T-cell (primary cell): Measurements from ENCODE around the gene ZNG1F. TPM values are rescaled to one million over a fixed set of nuclear protein-coding genes. Genes with fewer than 3 reads are reported as not detected.
"Not testable (repeated sequence)": the region's sequence is repeated elsewhere in the genome, so short reads cannot be mapped to it uniquely, and the experiment has no call there.

Experiments
- ATAC-seq, 4 experiments: fragments of 200-7000 bp in 3 of 4; fragments of 150-1000 bp in 1 of 4; cut with Tn5 transposase; replicated peaks in 1 of 4; 1 replicate in 3 of 4; 2 replicates in 1 of 4; pipeline ENCODE4 v1.10.0; 2021; ENCODE audit warnings: moderate library complexity in 3 of 4, mild to moderate bottlenecking in 2 of 4, moderate number of reproducible peaks in 1 of 4
- CTCF ChIA-PET, 2 donors: fragments of 300-600 bp; sonication (Branson Sonifier 250); formaldehyde crosslinking; loops; one replicate each; lab custom pipeline; 2022; ENCODE audit warnings: antibody characterized with exemption in 2 of 2; lab: Charles Lee
- POLR2A ChIA-PET, 2 donors: fragments of 300-600 bp; sonication (Branson Sonifier 250); formaldehyde crosslinking; loops; one replicate each; lab custom pipeline; 2022; ENCODE audit warnings: antibody characterized with exemption in 2 of 2; lab: Charles Lee
- DNase-seq, 35 experiments: peaks; one replicate each; pipeline versions ENCODE4 v3.0.0 to v3.0.0-alpha.2; 2013 to 2023
- H3K27ac ChIP-seq: one replicate; pipeline ENCODE4 v1.5.1; 2013; ENCODE audit warnings: low read length
- H3K27me3 ChIP-seq, 2 experiments: replicated peaks in 1 of 2; 1 replicate in 1 of 2; 2 replicates in 1 of 2; pipeline versions ENCODE4 v1.6.1 to v1.7.0; 2013; ENCODE audit warnings: low read length in 1 of 2, mixed read lengths in 1 of 2; ENCODE audit not compliant: control insufficient read depth in 2 of 2, insufficient read depth in 2 of 2; ENCODE audit errors: extremely low read depth in 1 of 2
- H3K36me3 ChIP-seq, 2 donors: 1 replicate in 1 of 2; 2 replicates in 1 of 2; pipeline versions ENCODE4 v1.6.1 to v1.7.0; 2013; ENCODE audit warnings: low read length in 1 of 2; ENCODE audit not compliant: control insufficient read depth in 2 of 2, insufficient read depth in 1 of 2; ENCODE audit errors: extremely low read depth in 1 of 2
- H3K4me1 ChIP-seq, 2 experiments: 1 replicate in 1 of 2; 2 replicates in 1 of 2; pipeline versions ENCODE4 v1.6.1 to v1.7.0; 2013; ENCODE audit warnings: low read length in 2 of 2, mixed read lengths in 1 of 2; ENCODE audit not compliant: insufficient read depth in 2 of 2, control insufficient read depth in 1 of 2; ENCODE audit errors: extremely low read depth in 1 of 2
- H3K4me3 ChIP-seq, 2 donors: 1 replicate in 1 of 2; 2 replicates in 1 of 2; pipeline versions ENCODE4 v1.5.1 to v1.7.0; 2013; ENCODE audit warnings: mild to moderate bottlenecking in 2 of 2, low read length in 1 of 2, moderate library complexity in 1 of 2; ENCODE audit not compliant: control insufficient read depth in 1 of 2; ENCODE audit errors: extremely low read depth in 1 of 2
- H3K9me3 ChIP-seq: 2 replicates; pipeline ENCODE4 v1.7.0; 2013
- H3K27ac Mint-ChIP-seq, 2 donors: one replicate each; pipeline ENCODE4 v1.8.0; 2020 to 2021; ENCODE audit warnings: mild to moderate bottlenecking in 2 of 2, mixed read lengths in 2 of 2
- H3K27me3 Mint-ChIP-seq, 2 donors: one replicate each; pipeline ENCODE4 v1.8.0; 2021 to 2022; ENCODE audit warnings: mixed read lengths in 2 of 2
- H3K36me3 Mint-ChIP-seq: one replicate; pipeline ENCODE4 v1.8.0; 2021; ENCODE audit warnings: mixed read lengths
- H3K4me1 Mint-ChIP-seq, 3 donors: one replicate each; pipeline ENCODE4 v1.8.0; 2020 to 2022; ENCODE audit warnings: mixed read lengths in 3 of 3, mild to moderate bottlenecking in 1 of 3
- H3K4me3 Mint-ChIP-seq, 3 donors: one replicate each; pipeline ENCODE4 v1.8.0; 2020 to 2022; ENCODE audit warnings: mild to moderate bottlenecking in 3 of 3, mixed read lengths in 3 of 3, moderate library complexity in 3 of 3
- H3K9me3 Mint-ChIP-seq, 3 donors: one replicate each; pipeline ENCODE4 v1.8.0; 2020 to 2022; ENCODE audit warnings: mixed read lengths in 3 of 3
- WGBS: methylation state at CpG from one replicate; pipeline ENCODE4 v1.1.5; 2013; ENCODE audit warnings: missing lambda C conversion rate; ENCODE audit not compliant: insufficient coverage; 5-methylcytosine and 5-hydroxymethylcytosine counted together
- total RNA-seq, 35 experiments: library from RNA in 6 of 35; stranded (reverse) in 6 of 35; fragments of 120-200 nt in 1 of 35; gene quantifications; one replicate each; pipeline versions ENCODE4 v1.2.1 to v1.2.4 and lab custom pipeline; 2013 to 2026

Gene ZNG1F
- total RNA-seq, 5 donors from 2014 or later (not counting 1 experiment from before 2014, with no cell fraction given), result 10.4 to 12.5 (median 11.0) TPM

DNA sequence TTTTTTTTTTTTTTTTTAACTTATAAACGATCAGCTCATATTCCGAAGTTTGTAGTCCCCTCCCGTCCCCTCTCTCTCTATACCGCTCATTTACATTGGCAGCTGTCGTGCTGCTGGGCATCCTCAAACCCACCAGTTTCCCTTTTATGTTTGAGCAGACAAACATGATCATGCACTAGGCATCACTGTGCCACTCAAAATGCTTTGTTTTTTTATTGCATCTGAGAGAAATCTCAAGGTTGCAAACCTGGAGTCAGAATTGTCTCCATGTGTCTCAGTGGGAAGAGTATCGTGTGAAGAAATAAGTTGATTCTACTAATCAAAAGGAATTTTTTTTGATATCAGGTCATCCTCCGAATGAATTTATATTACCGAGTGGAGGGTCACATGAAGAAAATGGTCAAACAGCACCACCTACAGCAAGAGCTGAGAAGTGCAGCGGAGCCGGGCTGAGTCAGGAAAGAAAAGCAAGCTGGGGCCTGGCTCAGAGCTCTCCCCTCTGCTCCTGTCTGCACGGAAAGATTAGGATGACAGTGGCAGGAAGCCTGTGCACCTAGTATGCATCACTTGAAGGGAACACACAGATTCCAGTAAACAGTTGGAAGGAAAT lies 100.6 kb downstream of the ZNG1F start:
- H3K27me3 ChIP-seq, H3K4me1 ChIP-seq, H3K9me3 ChIP-seq, H3K4me3 Mint-ChIP-seq, POLR2A ChIA-PET, H3K4me1 Mint-ChIP-seq, H3K9me3 Mint-ChIP-seq, H3K36me3 ChIP-seq, H3K27ac ChIP-seq, H3K4me3 ChIP-seq, H3K27ac Mint-ChIP-seq, H3K36me3 Mint-ChIP-seq: not testable (repeated sequence)
- CTCF ChIA-PET, result interaction anchor here in 1 of 2 donors (0.6 kb wide), 1 partner anchor 98 kb away, joined by 6 read pairs; no protein-coding TSS in a partner anchor
- ATAC-seq, result peak; percentile 65 to 83 (median 76)
- DNase-seq, result peak in 1 of 35 experiments; percentile 18
- 24% methylated on average over 4 of the region's 11 CpGs for WGBS
- peaks cover 16% of the 10 kb centered on the region in 2 donors for H3K27me3 Mint-ChIP-seq

DNA sequence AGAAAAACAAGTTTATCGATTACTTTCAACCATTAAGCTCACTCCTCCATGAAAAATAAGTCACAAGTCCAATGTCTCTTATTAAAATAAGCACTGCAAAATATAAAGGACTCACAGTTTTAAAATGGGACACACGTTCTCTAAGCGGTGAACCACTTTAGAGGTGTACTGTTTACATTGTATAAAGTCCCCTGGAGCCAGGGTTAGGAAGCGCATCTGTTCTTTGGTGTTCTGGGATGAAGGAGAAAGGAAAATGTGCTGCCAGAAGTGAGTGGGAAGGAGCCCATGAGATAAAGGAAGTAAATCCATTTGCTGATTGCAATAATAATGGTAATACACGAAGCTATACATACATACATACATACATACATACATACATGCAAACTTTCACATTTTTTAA lies 101.2 kb downstream of the ZNG1F start:
- H3K9me3 ChIP-seq, H3K4me3 ChIP-seq, ATAC-seq, H3K27ac ChIP-seq, H3K27me3 ChIP-seq, H3K9me3 Mint-ChIP-seq, H3K36me3 Mint-ChIP-seq, H3K4me1 Mint-ChIP-seq, DNase-seq, H3K36me3 ChIP-seq, H3K4me1 ChIP-seq, H3K4me3 Mint-ChIP-seq, POLR2A ChIA-PET, H3K27ac Mint-ChIP-seq: not testable (repeated sequence)
- CTCF ChIA-PET, result interaction anchor here in 1 of 2 donors (0.6 kb wide), 1 partner anchor 97 kb away, joined by 6 read pairs; no protein-coding TSS in a partner anchor
- peaks cover 14 to 16% of the 10 kb centered on the region in 2 donors for H3K27me3 Mint-ChIP-seq
- no CpG with 5 or more reads among the region's 5 CpGs for WGBS

DNA sequence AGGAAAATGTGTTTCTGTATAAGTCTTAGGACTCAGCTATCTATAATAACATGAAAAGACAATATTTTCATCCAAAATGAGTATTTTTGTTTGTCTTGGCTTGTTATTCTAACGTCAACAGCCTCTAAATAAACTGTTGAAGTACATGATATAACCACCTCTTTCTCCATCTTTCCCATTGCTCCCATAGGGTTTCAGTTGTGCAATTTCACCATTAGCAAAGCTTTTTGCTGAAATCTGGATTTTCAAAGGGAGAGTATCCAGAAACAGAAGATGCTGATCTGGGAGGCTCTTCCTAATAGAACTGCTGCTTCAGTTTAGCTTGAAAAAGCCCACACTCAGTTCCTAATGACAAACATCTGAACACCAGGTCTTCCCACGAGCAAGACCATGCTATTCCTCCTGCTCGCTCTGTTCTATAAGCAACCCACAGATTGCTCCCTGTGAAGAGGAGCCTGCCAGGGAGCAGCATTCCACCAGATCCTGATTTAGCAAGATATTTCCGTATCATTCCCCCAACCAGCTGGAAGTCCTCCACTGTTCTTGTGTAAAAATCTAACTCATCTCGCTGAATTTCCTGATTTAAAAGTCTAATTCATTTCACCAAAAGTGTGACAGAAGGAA lies 101.8 kb downstream of the ZNG1F start:
- H3K36me3 ChIP-seq, H3K27ac ChIP-seq, H3K36me3 Mint-ChIP-seq, CTCF ChIA-PET, H3K27me3 ChIP-seq, H3K4me1 ChIP-seq, H3K9me3 ChIP-seq, H3K9me3 Mint-ChIP-seq, H3K4me1 Mint-ChIP-seq, POLR2A ChIA-PET, DNase-seq, ATAC-seq, H3K4me3 Mint-ChIP-seq, H3K4me3 ChIP-seq, H3K27ac Mint-ChIP-seq: not testable (repeated sequence)
- 87% methylated on average over 2 of the region's 5 CpGs for WGBS
- peaks cover 16 to 17% of the 10 kb centered on the region in 2 donors for H3K27me3 Mint-ChIP-seq

- H3K9me3 Mint-ChIP-seq, CTCF ChIA-PET, H3K36me3 ChIP-seq, H3K4me3 Mint-ChIP-seq, H3K27ac ChIP-seq, H3K27ac Mint-ChIP-seq, H3K9me3 ChIP-seq, H3K27me3 ChIP-seq, POLR2A ChIA-PET, DNase-seq, H3K4me3 ChIP-seq, H3K4me1 ChIP-seq, H3K4me1 Mint-ChIP-seq, H3K36me3 Mint-ChIP-seq: not testable (repeated sequence)
- WGBS, result no CpG with 5 or more reads among the region's 1 CpG
- peak in 1 of 4 experiments; percentile 35 for ATAC-seq
- H3K27me3 Mint-ChIP-seq, result peaks cover 16 to 19% of the 10 kb centered on the region in 2 donors
Observed at GRCh38 chr9:41086685-41087084, 102.4 kb downstream of the ZNG1F start.

DNA sequence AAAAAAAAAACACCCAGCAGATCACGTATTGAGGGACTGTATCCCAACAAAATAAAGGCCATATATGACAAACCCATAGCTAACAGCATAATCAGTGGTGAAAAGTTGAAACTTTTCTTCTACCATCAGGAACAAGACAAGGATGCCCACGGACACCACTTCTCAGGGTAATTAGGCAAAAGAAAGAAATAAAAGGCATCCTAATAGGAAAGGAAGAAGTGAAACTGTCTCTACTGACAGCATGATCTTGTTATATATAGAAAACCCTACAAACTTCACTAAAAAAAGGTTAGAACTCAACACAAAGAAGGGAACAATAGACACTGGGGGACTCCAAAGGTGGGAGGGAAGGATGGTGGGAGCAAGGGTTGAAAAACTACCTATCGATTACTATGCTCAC lies 102.9 kb downstream of the ZNG1F start:
- H3K27ac Mint-ChIP-seq, H3K27ac ChIP-seq, POLR2A ChIA-PET, H3K4me3 Mint-ChIP-seq, ATAC-seq, H3K4me3 ChIP-seq, H3K9me3 ChIP-seq, H3K9me3 Mint-ChIP-seq, CTCF ChIA-PET, H3K27me3 ChIP-seq, H3K36me3 Mint-ChIP-seq, DNase-seq, H3K4me1 ChIP-seq, H3K4me1 Mint-ChIP-seq, H3K36me3 ChIP-seq: not testable (repeated sequence)
- no CpG with 5 or more reads among the region's 3 CpGs for WGBS
- peaks cover 16 to 19% of the 10 kb centered on the region in 2 donors for H3K27me3 Mint-ChIP-seq

DNA sequence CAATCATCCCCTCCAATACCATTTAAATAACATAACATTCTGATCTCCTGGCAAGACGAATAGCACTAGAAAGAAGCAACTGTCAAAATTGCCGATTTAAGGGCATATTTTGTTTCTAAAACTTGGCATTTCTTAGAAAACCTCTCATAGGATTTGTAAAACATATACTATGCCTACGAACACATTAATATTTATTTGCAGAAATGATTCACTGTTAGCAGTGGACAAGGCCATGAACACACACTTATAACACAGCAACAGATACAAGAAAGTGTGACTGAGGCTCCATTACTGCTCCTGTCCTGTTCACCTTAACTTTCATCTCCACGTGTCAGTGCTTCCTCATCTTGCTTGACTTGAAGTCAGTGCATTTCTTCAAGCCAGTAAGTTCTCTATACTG lies 106.8 kb downstream of the ZNG1F start:
- WGBS, result no CpG with 5 or more reads among the region's 4 CpGs
- H3K9me3 ChIP-seq, H3K4me3 Mint-ChIP-seq, H3K27me3 ChIP-seq, H3K4me1 Mint-ChIP-seq, H3K4me3 ChIP-seq, DNase-seq, H3K36me3 Mint-ChIP-seq, H3K4me1 ChIP-seq, H3K9me3 Mint-ChIP-seq, CTCF ChIA-PET, H3K36me3 ChIP-seq, H3K27ac Mint-ChIP-seq, POLR2A ChIA-PET, H3K27ac ChIP-seq, ATAC-seq: not testable (repeated sequence)
- peaks cover 8 to 14% of the 10 kb centered on the region in 2 donors for H3K27me3 Mint-ChIP-seq
